Liver (tissue), 9 donors: ENCODE measurements around the gene DDX31. TPM values are rescaled to one million over a fixed set of nuclear protein-coding genes. Genes with fewer than 3 reads are reported as not detected.

ENCODE experiments used
- DNase-seq: peaks from one replicate; pipeline ENCODE4 v3.0.0-alpha.2; 2017; ENCODE audit warnings: low spot score
- H3K27ac ChIP-seq, 2 donors: one replicate each; pipeline ENCODE4 v1.7.0; 2013; ENCODE audit warnings: inconsistent platforms in 2 of 2, low read length in 2 of 2, control low read depth in 1 of 2, low read depth in 1 of 2, mild to moderate bottlenecking in 1 of 2
- H3K27me3 ChIP-seq, 4 donors: one replicate each; pipeline versions ENCODE4 v1.6.1 to v1.7.0; 2013; ENCODE audit warnings: low read length in 3 of 4, inconsistent platforms in 1 of 4, mild to moderate bottlenecking in 1 of 4, moderate library complexity in 1 of 4; ENCODE audit not compliant: control insufficient read depth in 4 of 4, insufficient read depth in 4 of 4
- H3K36me3 ChIP-seq, 4 donors: one replicate each; pipeline versions ENCODE4 v1.6.1 to v1.7.0; 2013; ENCODE audit warnings: low read length in 3 of 4, mild to moderate bottlenecking in 3 of 4, low read depth in 1 of 4, moderate library complexity in 1 of 4; ENCODE audit not compliant: control insufficient read depth in 4 of 4, insufficient read depth in 3 of 4
- H3K4me1 ChIP-seq, 4 donors: one replicate each; pipeline versions ENCODE4 v1.6.1 to v1.7.0; 2013; ENCODE audit warnings: low read length in 3 of 4, mild to moderate bottlenecking in 3 of 4, moderate library complexity in 1 of 4; ENCODE audit not compliant: control insufficient read depth in 4 of 4, insufficient read depth in 4 of 4
- H3K4me3 ChIP-seq, 3 donors: one replicate each; pipeline versions ENCODE4 v1.6.1 to v1.7.0; 2013; ENCODE audit warnings: low read length in 3 of 3, control low read depth in 1 of 3, low read depth in 1 of 3, mild to moderate bottlenecking in 1 of 3
- H3K9ac ChIP-seq, 2 donors: one replicate each; pipeline ENCODE4 v1.7.0; 2013; ENCODE audit warnings: low read length in 2 of 2, mild to moderate bottlenecking in 2 of 2, moderate library complexity in 2 of 2, control low read depth in 1 of 2, low read depth in 1 of 2
- H3K9me3 ChIP-seq, 4 donors: one replicate each; pipeline versions ENCODE4 v1.6.1 to v1.7.0; 2013; ENCODE audit warnings: low read length in 3 of 4; ENCODE audit not compliant: control insufficient read depth in 4 of 4
- EGR1 ChIP-seq, 2 donors: IDR thresholded peaks; 2 replicates each; pipeline ENCODE4 v1.6.1; 2016 to 2018; ENCODE audit warnings: antibody characterized with exemption in 2 of 2, low read depth in 2 of 2
- FOXA1 ChIP-seq: IDR thresholded peaks from 2 replicates; pipeline ENCODE4 v1.6.1; 2016; ENCODE audit warnings: antibody characterized with exemption
- GABPA ChIP-seq, 2 donors: IDR thresholded peaks in 1 of 2; conservative IDR thresholded peaks in 1 of 2; 2 replicates each; pipeline ENCODE4 v1.6.1; 2016; ENCODE audit warnings: antibody characterized with exemption in 2 of 2, mild to moderate bottlenecking in 1 of 2, moderate library complexity in 1 of 2
- HNF4A ChIP-seq, 2 donors: conservative IDR thresholded peaks; 2 replicates each; pipeline ENCODE4 v1.6.1; 2016; ENCODE audit warnings: antibody characterized with exemption in 2 of 2, mild to moderate bottlenecking in 2 of 2
- HNF4G ChIP-seq: IDR thresholded peaks from 2 replicates; pipeline ENCODE4 v1.6.1; 2016; ENCODE audit warnings: antibody characterized with exemption
- JUND ChIP-seq, 2 donors: IDR thresholded peaks; 2 replicates each; pipeline ENCODE4 v1.6.1; 2016; ENCODE audit warnings: antibody characterized with exemption in 2 of 2
- NR2F2 ChIP-seq: IDR thresholded peaks from 2 replicates; pipeline ENCODE4 v1.6.1; 2016; ENCODE audit warnings: antibody characterized with exemption
- SP1 ChIP-seq: IDR thresholded peaks from 2 replicates; pipeline ENCODE4 v1.6.1; 2018; ENCODE audit warnings: antibody characterized with exemption, mild to moderate bottlenecking
- YY1 ChIP-seq: IDR thresholded peaks from 2 replicates; pipeline ENCODE4 v1.6.1; 2016; ENCODE audit warnings: antibody characterized with exemption, mild to moderate bottlenecking
- WGBS: extraction: QIAGEN DNeasy Blood & Tissue Kit; methylation state at CpG from one replicate; pipeline ENCODE4 v1.1.7; 2013; 5-methylcytosine and 5-hydroxymethylcytosine counted together
- polyA plus RNA-seq, 2 donors: library from polyadenylated mRNA; stranded (reverse) in 1 of 2; unstranded in 1 of 2; fragments of 200-250 nt in 1 of 2; fragments of >200 nt in 1 of 2; fragmentation: Nextera tagmentation in 1 of 2; extraction: Ambion mirVana in 1 of 2; gene quantifications; one replicate each; pipeline versions ENCODE4 v1.2.1 to v1.2.3, GENCODE V29; 2013 to 2015
- total RNA-seq, 2 donors: library from RNA; depleted of rRNA; stranded (reverse); fragments of >200 nt; gene quantifications; one replicate each; pipeline ENCODE4 v1.2.3, GENCODE V29; 2014
- TF ChIP-seq, protein P1 (sequence below): IDR thresholded peaks from 2 replicates; pipeline ENCODE4 v1.6.1; 2016; ENCODE audit warnings: antibody characterized with exemption
- TF ChIP-seq, protein P2 (sequence below): IDR thresholded peaks from 2 replicates; pipeline ENCODE4 v1.6.1; 2016; ENCODE audit warnings: antibody characterized with exemption
- TF ChIP-seq, protein P3 (sequence below): IDR thresholded peaks from 2 replicates; pipeline ENCODE4 v1.6.1; 2016; ENCODE audit warnings: antibody characterized with exemption, mild to moderate bottlenecking
- TF ChIP-seq, protein P4 (sequence below): IDR thresholded peaks from 2 replicates; pipeline ENCODE4 v1.6.1; 2016; ENCODE audit warnings: antibody characterized with exemption
- donor health status: healthy.
- donor health status: healthy.
- donor health status: healthy.
- donor health status: healthy.
- donor health status: healthy.

Gene DDX31
- total and polyA plus RNA-seq, 4 donors = 2.5 to 9.6 (median 4.5) TPM

DNA sequence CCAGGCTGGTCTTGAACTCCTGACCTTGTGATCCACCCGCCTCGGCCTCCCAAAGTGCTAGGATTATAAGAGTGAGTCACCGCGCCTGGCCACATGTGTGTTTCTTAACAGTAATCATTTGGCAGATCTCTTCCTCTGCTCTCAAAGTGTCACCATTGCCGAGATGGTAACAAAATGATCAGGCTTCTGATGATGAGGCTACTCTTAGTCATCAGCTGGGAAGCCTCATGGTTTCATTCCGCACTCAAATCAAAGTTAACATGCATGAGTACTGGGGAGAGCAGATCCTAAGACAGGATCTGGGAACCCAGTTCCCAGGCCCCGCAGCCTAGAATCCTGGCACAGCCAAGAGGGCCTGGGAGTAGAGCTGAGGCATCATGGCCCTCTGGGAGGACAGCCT lies 60.0 kb downstream of the DDX31 start:
- Histone ChIP-seq H3K9me3 (no peaks in the 10 kb centered on the region), H3K4me1 (no peaks in the 10 kb centered on the region), H3K9ac (no peak overlapping the region), H3K27ac (no peak overlapping the region), H3K27me3 (no peaks in the 10 kb centered on the region), H3K4me3 (no peak overlapping the region), H3K36me3 (peaks cover 5 to 61% (median 36%) of the 10 kb centered on the region in 4 donors)
- WGBS = 97% methylated on average over 7 of the region's 7 CpGs
- DNase-seq = no peak
- no peak for TF ChIP-seq HNF4G
- TF ChIP-seq, protein P1, sequence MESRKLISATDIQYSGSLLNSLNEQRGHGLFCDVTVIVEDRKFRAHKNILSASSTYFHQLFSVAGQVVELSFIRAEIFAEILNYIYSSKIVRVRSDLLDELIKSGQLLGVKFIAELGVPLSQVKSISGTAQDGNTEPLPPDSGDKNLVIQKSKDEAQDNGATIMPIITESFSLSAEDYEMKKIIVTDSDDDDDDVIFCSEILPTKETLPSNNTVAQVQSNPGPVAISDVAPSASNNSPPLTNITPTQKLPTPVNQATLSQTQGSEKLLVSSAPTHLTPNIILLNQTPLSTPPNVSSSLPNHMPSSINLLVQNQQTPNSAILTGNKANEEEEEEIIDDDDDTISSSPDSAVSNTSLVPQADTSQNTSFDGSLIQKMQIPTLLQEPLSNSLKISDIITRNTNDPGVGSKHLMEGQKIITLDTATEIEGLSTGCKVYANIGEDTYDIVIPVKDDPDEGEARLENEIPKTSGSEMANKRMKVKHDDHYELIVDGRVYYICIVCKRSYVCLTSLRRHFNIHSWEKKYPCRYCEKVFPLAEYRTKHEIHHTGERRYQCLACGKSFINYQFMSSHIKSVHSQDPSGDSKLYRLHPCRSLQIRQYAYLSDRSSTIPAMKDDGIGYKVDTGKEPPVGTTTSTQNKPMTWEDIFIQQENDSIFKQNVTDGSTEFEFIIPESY = no peak

DNA sequence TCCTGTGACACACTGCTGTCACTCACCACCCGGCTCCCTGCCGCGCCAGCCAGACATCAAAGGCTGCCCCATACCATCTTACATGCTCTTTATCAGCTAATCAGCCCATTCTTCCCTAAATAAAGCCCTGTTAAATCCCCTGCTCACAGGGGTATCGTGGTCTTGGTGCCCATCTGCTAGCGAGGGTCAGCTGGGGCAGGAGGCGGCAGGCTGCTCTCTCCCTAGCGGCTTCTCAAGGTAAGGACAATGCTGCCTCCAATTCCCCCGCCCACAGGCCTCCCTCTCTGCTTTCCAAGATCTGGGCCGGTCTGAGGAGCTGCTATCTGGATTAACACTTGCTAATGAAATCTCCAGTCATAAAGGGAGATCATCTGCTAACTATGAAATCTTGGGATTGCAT lies 60.6 kb downstream of the DDX31 start:
- TF ChIP-seq, protein P1 = no peak
- TF ChIP-seq YY1 (no peak), SP1 (no peak), GABPA (IDR thresholded peaks at IDR 0.05 in 1 of 2, conservative IDR thresholded peaks at IDR 0.05 in 1 of 2) (no peak), FOXA1 (no peak), JUND (IDR thresholded peaks at IDR 0.05) (no peak), HNF4A (conservative IDR thresholded peaks at IDR 0.05) (no peak), EGR1 (IDR thresholded peaks at IDR 0.05; ENCODE audit: low read depth in 2 of 2) (no peak), NR2F2 (no peak)
- TF ChIP-seq, protein P2, sequence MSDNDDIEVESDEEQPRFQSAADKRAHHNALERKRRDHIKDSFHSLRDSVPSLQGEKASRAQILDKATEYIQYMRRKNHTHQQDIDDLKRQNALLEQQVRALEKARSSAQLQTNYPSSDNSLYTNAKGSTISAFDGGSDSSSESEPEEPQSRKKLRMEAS = no peak
- TF ChIP-seq, protein P3, sequence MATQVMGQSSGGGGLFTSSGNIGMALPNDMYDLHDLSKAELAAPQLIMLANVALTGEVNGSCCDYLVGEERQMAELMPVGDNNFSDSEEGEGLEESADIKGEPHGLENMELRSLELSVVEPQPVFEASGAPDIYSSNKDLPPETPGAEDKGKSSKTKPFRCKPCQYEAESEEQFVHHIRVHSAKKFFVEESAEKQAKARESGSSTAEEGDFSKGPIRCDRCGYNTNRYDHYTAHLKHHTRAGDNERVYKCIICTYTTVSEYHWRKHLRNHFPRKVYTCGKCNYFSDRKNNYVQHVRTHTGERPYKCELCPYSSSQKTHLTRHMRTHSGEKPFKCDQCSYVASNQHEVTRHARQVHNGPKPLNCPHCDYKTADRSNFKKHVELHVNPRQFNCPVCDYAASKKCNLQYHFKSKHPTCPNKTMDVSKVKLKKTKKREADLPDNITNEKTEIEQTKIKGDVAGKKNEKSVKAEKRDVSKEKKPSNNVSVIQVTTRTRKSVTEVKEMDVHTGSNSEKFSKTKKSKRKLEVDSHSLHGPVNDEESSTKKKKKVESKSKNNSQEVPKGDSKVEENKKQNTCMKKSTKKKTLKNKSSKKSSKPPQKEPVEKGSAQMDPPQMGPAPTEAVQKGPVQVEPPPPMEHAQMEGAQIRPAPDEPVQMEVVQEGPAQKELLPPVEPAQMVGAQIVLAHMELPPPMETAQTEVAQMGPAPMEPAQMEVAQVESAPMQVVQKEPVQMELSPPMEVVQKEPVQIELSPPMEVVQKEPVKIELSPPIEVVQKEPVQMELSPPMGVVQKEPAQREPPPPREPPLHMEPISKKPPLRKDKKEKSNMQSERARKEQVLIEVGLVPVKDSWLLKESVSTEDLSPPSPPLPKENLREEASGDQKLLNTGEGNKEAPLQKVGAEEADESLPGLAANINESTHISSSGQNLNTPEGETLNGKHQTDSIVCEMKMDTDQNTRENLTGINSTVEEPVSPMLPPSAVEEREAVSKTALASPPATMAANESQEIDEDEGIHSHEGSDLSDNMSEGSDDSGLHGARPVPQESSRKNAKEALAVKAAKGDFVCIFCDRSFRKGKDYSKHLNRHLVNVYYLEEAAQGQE = no peak
- TF ChIP-seq, protein P4, sequence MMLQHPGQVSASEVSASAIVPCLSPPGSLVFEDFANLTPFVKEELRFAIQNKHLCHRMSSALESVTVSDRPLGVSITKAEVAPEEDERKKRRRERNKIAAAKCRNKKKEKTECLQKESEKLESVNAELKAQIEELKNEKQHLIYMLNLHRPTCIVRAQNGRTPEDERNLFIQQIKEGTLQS = no peak
- H3K27me3 ChIP-seq = no peaks in the 10 kb centered on the region
- H3K4me3 ChIP-seq = no peak overlapping the region
- no peak for DNase-seq
- no peaks in the 10 kb centered on the region for H3K9me3 ChIP-seq
- H3K9ac ChIP-seq = no peak overlapping the region
- peaks cover 5 to 56% (median 34%) of the 10 kb centered on the region in 4 donors for H3K36me3 ChIP-seq
- WGBS = 98% methylated on average over 9 of the region's 9 CpGs
- no peak overlapping the region for H3K27ac ChIP-seq
- H3K4me1 ChIP-seq = no peaks in the 10 kb centered on the region
